RCC 7860 (cell line): ENCODE data around the gene CHN2.
"Not testable (repeated sequence)": the region's sequence is repeated elsewhere in the genome, so short reads cannot be mapped to it uniquely, and the experiment has no call there.

Experiments
- DNase-seq: peaks from one replicate; pipeline ENCODE4 v3.0.0-alpha.2; 2015; ENCODE audit warnings: low spot score
- FAIRE-seq: peaks from 2 replicates; lab custom pipeline; 2012; peaks lifted over from hg19 to GRCh38; lab: Jason Lieb, UNC

CHN2 gene

DNA sequence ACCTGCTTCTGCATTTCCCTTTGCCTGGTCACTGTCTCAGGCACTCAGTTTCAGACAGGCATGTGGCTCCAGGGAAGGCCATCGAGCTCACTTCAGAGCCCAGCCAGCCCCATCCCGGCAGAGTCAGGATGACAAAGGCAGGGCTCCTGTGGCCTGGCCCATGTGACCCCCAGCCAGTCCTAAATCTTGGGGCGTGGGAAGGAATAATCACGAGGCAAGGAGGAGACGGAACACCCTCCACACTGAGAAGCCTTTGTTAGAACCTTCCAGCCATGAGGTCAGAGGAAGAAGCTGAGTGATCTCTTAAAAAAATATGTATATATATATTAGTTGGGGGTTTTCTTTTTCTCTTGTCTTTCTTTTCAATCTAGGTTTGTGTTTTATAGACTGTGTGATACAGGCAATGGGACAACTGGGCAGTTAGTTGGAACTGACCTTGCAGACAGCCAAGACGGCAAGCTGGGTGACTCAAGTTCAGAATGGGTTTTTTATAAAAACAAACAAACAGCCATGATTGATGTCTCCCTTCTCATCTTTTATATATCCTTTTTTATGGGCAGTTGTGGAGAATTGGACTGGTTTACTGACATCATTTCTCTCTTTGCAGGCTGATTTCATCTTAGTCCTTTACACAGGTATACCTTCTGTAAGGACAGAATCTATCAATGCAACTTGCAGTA, 60.8 kb downstream of the CHN2 start:
- DNase-seq (no peak), FAIRE-seq (no peak)

DNA sequence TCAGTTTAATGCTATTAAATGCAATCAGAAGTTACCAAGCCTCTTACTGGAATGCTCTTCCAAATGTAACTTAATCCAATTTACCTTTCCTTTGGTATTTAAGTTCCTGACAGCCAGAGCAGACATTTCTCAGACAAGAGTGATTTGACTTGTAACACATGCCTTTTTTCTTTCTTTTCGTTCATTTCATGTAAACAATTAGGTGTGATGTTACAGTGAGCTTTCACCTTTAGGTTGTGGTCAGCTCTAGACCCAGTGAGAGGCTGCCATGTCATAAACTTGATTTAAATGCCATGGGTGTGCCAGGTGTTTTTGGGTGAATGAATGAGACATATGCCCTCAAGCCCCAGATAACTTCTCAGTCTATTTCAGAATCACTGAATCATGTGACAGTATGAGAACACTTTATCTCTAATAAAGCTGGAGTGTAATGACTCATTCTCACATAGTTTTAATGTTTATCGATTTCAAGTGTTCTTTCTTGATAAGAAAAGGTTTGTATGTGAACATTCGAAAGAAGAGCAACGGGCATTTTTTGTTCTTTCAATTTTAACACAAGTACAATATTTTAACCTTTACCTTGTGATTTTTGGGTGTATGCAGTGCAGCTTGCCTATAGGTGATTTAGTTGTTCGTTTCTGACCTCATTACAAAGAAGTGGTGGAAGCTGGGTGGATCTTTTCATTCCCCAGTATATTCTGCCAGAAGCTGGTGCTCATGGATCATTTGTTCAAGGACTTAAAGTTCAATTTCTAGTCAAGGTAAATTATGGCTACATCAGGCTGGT, 61.5 kb downstream of the CHN2 start:
- FAIRE-seq (no peak), DNase-seq (no peak)

DNA sequence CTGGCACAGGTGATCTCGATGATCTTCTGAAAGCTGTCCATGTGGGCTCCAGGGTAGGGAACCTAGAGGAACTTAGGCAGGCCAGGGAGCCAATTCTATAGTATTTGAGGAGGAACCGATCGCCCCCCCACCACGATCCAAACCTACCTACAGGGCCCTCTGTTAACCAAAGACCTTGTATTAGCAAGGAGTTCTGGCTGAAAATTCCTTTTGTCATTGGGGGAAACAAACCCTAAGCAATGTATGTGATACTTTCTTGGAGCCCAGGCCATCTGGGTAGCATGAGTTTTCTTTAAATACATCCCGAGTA, 62.1 kb downstream of the CHN2 start:
- DNase-seq, result no peak
- FAIRE-seq, result no peak

DNA sequence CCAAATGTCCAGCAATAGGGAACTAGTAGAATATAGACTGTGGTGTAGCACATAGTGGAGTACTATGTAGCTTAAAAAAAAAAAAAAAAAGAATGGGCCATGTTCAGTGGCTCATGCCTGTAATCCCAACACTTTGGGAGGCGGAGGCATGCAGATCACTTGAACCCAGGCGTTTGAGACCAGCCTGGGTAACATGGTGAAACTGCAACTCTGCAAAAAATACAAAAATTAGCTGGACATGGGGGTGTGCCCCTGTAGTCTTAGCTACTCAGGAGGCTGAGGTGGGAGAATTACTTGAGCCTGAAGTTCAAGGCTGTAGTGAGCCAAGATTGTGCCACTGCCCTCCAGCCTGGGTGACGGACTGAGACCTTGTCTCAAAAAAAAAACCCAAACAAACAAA, 64.4 kb downstream of the CHN2 start:
- no peak for FAIRE-seq
- no peak for DNase-seq

DNA sequence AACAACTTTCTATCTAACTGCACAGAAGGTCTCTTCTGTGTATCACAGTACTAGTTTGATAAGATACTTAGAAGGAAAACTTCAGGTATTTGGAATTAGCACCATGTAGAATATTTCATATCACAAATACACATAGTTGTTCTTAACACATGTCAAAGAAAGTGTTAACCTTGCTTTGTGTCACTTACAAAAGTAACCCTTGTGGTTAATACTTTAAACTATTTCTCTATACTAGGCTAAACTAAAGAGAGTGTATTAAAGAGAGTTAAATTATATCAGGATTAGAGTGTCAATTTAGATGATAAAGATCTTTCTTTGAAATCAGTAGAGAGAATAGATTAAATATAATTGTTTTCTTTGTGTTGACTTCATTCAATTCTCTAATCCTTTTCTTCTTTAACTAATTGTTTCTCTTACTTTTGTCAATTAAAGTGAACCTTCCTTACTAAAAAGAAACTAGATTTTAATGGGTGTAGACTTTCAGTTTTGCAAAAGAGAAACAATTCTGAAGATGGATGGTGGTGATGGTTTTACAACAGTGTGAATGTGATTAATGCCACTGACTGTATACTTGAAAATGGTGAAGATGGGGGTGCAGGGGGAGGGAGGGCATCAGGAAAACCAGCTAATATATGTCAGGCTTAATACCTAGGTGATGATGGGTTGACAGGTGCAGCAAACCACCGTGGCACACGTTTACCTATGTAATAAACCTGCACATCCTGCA, 67.8 kb downstream of the CHN2 start:
- FAIRE-seq (no peak), DNase-seq (no peak)

DNA sequence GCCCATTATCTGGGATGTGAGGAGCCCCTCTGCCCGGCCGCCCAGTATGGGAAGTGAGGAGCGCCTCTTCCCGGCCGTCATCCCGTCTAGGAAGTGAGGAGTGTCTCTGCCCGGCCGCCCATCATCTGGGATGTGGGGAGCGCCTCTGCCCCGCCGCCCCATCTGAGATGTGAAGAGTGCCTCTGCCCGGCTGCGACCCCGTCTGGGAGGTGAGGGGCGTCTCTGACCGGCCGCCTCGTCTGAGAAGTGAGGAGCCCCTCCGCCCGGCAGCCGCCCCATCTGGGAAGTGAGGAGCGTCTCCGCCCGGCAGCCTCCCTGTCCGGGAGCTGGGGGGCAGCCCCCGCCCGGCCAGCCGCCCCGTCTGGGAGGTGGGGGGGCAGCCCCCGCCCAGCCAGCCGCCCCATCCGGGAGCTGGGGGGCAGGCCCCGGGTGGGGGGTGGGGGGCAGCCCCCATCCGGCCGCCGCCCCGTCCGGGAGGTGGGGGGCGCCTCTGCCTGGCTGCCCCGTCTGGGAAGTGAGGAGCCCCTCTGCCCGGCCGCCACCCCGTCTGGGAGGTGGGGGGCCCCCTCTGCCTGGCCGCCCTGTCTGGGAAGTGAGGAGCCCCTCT, 69.1 kb downstream of the CHN2 start:
- DNase-seq, FAIRE-seq: not testable (repeated sequence)

DNA sequence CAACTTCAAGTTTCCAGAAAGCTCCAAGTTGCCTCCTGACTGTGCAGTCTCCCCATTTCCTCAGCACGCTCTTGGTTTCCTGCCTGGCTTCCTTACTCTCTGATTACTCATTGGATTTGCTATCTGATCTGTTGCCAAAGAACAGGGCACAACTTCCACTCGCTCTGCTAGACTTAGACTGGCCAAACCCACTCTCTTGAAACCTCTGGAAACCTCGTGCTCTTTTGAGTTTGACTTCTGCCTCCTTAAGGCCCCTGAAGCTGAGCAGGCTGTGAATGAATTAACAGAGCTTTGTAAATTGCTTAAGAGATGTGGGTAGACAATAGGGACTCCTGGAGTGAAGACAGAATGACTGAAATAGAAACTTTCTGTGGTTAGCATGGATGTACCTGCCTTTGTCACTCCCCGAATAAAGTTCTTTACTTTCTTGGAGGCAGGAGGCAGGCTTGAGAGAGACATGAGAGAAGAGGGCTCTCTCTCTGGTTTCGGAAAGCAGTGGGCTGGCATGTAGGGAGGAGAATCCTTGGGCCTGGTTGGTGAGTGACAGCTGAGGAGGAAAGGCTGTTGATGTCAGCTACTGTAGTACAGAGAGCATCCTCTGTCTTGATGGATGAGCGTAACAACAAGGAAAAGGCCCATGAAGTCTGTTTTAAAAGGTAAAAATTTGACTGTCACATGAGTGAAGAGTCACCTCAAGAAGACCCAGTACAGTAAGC, 70.8 kb downstream of the CHN2 start:
- DNase-seq (no peak), FAIRE-seq (no peak)

DNA sequence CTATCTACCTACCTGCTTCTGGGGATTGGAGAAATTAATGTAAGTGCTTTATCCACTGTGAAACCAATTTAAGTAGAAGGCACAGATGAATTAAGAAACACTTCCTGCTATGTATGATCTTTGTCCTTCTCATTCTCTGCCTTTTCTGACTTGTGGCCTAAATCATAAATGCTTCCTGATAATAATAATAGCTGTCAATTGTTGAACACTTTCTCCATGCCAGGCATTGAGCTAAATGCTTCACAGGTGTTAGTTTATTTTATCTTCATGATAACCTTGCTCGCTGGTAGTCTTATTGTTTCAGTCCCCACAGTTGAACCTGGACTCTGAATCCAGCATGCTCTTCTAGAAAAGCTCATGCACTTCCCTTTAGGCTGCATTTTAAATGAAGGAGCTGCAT, 75.4 kb downstream of the CHN2 start:
- DNase-seq (no peak), FAIRE-seq (no peak)

DNA sequence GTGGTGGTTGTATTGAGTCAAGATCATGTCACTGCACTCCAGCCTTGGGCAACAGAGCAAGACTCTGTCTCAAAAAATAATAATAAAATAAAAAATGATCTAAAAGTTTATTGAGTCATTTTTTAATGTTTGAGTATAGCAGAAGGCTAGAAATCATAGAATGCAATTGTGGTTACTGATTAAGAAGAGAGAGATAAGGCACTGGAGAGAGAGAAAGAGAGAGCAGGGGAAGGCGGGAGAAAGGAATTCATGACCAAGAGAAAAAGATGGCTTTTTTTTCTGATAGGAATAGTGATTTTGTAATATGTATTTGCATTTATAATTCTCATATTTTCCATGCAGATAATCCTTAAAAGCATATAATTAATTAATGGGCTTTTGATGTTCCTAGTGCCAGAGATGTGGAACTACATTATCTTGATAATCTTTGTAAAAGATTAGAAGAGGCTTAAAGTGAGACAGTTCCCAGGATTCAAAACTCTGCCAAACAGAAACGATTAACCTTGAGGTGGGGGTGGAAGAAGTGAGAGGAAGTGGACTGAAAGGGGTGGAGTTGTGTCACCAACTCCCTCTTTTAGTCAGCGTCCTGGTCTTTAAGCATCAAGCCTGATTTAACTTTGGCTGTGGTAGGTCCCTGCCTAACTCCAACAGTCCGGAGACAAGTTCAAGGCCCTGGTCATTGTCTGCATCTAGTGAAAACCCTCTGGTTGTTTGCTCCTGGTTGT, 76.2 kb downstream of the CHN2 start:
- FAIRE-seq (no peak), DNase-seq (no peak)

DNA sequence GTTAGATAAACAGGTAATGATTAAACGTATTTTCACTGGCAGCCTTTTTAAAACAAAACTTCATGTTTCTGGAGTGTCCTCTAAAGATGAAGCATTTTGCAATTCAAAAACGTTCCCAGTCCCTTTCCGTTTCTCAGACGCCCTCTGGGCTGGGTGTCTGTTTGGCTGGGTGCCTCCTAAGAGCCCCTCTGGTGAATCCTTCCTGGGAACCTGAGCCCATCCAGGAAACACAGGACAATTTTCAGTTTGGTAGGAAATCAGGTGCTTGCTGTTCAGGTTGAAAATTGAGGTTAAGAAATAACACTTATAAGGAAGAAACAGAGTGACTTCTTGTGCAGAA, 76.7 kb downstream of the CHN2 start:
- DNase-seq (no peak), FAIRE-seq (no peak)

DNA sequence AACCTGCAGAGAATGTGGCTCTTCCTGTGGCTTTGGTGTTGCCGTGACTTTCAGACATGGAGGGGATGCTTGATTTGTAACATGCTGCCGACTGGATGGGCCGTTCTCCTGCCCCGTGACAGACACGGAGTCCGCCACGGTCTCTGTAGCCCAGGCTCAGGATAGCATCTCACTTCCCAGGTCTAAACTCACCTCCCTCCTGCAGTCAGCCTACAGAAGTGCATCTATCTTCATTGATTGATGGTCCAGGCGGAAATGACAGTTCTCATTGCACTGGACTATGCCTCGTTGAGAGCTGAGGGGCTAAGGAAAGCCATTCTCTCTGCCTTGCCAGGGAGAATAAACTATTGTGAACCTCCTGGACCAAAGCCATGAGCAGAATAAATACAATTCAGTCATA, 77.5 kb downstream of the CHN2 start:
- FAIRE-seq, result no peak

DNA sequence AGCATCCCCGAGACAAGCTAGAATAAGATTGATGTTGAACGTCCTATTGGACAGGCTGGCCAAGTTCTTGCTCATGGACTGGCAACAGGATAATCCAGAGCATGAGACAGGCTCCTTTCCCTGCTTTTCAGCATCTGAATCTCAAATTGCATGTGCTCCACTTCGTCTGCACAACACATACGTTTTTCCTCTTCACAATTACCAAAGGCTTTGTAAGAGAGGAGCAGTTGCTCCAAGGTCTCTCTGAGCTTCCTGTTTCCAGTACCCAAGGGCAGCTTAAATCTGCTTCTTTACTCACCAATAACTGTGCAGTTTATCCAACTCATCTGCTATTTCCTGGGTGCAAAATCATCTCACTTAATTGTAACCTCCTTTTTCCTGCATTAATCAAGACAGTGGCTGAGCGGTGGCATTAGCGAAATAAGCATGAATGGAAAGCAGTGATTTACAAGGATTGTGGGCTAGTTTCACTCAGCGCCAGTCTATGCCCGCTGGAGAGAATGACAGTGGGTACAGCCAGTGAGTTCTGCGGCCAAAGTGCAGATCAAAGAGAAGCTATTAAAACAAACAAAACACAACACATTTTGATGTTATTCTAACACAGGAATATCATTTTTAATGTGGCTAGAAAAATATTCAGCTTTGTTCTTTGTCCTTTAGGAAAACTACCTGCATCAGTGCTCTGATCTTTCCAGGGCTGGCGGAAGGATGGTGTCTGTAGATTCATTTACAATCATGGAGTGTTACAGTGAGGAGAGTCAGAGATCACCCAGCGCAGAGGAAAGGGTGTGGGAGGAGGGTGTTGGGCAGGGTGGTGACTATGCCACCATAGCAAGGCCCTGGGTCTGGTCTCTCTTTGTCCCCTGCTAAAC, 79.8 kb downstream of the CHN2 start:
- FAIRE-seq (no peak), DNase-seq (no peak)

More for the DNA sequence above, 77.5 kb downstream of the CHN2 start:
- no peak for DNase-seq

DNA sequence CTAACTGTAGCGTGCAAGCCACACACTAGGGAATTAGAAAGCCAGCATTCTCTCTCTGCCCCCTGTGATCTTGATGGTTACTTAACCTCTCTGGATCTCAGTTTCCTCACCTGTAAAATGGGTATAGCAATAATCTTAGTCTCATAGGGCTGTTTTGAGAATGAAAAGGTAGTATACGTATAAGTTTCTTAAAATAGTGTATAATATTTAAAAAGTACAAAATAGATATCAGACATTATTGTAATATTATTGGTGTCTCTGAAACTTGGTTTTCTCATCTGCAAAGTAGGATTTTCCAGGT, 80.4 kb downstream of the CHN2 start:
- DNase-seq, result no peak
- no peak for FAIRE-seq

DNA sequence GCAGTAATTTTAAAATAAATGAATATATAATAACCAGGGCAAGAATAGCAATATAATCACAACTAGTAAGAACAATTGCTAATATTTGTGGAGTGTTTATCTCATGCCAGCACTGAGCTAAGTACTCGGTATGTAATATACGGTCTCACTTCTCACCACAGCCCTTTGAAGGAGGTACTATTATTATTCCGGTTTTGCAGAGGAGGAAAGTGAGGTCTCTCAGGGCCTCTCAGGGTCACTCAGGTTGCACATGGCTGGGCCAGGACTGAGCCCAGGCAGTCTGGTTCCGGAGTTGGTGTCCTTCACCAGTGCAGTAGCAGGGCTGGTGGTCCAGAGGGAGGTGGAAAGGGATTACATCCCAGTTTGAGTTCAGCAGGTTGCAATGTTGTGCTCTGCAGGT, 80.9 kb downstream of the CHN2 start:
- DNase-seq, result no peak
- FAIRE-seq, result no peak

DNA sequence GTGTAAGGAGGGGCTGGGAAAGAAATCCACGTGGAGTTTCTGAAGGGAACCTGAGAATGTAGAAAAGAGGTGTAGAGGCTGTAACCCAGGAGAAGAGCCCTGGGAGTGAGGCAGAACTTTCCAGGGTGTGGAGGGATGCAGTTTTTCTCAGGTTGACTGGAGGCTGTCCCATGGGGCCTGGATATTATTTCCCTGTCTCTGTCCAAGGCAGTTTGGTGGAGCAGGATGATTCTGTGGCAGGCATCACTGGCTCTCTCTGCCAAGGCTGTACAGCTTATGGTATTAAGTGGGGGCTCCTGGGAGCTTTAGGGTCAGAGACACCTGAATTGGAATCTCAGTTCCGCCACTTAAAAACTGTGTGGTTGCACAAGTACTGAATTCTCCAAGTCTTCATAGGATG, 81.6 kb downstream of the CHN2 start:
- DNase-seq (no peak), FAIRE-seq (no peak)

DNA sequence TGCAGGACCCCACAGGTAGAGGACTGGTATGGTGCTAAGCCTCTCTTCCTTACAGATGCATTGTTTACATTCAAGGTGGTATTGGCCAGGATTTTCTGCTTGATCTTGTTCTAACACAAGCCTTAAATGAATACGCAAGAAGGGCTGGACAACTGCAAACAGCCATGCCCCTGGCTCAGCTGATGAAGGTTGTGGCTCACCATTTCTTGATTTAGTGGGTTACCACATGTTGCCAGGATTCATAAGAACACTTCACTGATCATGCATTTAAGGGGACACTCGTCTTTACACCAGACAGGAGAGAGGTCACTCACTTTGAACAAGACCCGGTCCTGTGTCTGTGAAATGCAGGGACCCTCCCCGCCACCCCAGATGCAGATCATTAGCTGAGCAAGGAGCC, 82.2 kb downstream of the CHN2 start:
- no peak for DNase-seq
- no peak for FAIRE-seq

DNA sequence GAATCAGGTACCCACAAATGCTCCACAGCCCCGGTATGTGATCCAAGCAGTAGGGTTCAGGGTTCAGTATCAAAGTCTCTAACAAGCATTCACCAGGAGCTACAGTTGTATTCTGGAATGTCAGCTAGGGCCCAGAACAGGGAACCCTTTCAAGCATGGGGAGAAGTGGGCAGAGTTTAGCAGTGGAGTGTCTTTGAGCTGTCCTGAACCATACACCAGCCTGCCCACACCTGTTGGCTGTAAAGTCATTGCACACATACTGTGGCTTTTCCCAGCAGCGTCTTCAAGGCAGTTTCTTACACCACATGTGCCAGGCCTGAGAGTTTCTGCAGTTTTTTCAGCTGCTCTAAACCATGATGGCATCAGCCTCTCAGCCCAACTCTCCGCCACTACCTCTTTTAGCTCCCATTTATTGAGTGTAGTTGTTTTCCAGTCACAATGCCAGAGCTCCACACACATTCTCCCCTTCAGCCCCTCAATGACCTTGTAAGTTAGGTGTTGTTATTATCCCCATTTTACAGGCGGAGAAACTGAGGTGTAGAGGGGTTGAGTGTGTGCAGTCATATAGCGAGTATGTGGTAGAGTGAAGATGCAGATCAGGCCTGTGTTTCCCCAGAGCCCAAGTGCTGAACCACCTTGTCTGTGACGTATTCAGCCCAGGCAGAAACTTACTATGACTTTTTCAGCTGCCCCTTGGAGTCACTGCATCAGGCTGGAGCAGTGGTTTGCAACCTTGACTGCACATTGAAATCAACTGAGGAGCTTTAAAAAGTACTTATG, 83.1 kb downstream of the CHN2 start:
- DNase-seq (no peak), FAIRE-seq (no peak)

DNA sequence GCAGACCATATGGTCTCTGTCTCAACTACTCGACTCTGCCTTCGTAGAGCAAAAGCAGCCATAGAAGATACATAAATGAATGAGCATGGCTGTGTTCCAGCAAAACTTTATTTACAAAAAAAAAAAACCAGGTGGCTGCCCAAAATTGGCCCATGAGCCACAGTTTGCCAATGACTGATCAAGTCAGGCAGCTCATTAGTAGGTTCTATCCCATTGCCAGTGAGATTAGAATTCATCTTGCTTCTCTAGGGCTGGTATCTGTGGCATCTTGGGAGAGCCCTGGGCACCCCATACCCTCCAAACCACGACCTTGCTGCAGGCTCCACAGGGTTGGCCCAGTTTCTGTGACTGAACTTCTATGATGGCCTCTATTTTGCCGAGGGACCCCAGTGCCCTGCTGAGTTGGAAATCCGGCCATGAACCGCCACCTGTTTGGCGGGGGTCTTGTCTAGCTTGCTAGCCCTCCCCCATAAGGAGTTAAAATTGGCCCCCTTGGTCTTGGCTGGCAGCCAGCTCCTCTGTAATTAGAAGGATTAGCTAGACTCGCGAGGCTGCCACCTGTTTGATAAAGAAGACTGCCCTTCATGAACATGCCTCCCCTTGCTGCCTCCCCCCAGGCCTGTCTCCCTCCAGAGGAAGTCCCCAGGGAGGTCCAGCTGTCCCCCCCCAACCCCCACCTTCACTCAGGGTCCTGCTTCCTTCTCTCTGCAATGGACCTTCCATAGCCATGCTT, 83.9 kb downstream of the CHN2 start:
- no peak for FAIRE-seq
- no peak for DNase-seq
